Heart left ventricle (tissue), 16 donors: ENCODE data around the gene MRPL50. TPM values are rescaled to one million over a fixed set of nuclear protein-coding genes. Genes with fewer than 3 reads are reported as not detected.
"Not testable (repeated sequence)": the region's sequence is repeated elsewhere in the genome, so short reads cannot be mapped to it uniquely, and the experiment has no call there.

Experiments used
- ATAC-seq, 4 donors: fragments of 200-7000 bp; cut with Tn5 transposase; one replicate each; pipeline ENCODE4 v1.9.1; 2020 to 2022; ENCODE audit warnings: moderate library complexity in 4 of 4, mild to moderate bottlenecking in 3 of 4, moderate number of reproducible peaks in 1 of 4
- DNase-seq, 5 donors: peaks; one replicate each; pipeline ENCODE4 v3.0.0-alpha.2; 2020
- H3K27ac ChIP-seq, 12 donors: fragments of 200-600 bp; sonication (generic) in 4 of 12; one replicate each; pipeline versions ENCODE4 v1.5.0 to v1.8.0; 2016 to 2022; ENCODE audit warnings: mild to moderate bottlenecking in 2 of 12
- H3K27me3 ChIP-seq, 9 donors: fragments of 200-600 bp; sonication (generic) in 2 of 9; one replicate each; pipeline versions ENCODE4 v1.5.1 to v1.8.0; 2016 to 2022; ENCODE audit warnings: mild to moderate bottlenecking in 3 of 9
- H3K36me3 ChIP-seq, 9 donors: fragments of 200-600 bp; sonication (generic) in 2 of 9; one replicate each; pipeline versions ENCODE4 v1.5.0 to v1.8.0; 2018 to 2022; ENCODE audit warnings: mild to moderate bottlenecking in 2 of 9
- H3K4me1 ChIP-seq, 12 donors: fragments of 200-600 bp; sonication (generic) in 4 of 12; one replicate each; pipeline versions ENCODE4 v1.5.0 to v1.8.0; 2016 to 2022; ENCODE audit warnings: mild to moderate bottlenecking in 3 of 12
- H3K4me3 ChIP-seq, 12 donors: fragments of 200-600 bp; sonication (generic) in 4 of 12; one replicate each; pipeline versions ENCODE4 v1.5.0 to v1.8.0; 2017 to 2022; ENCODE audit warnings: mild to moderate bottlenecking in 9 of 12, moderate library complexity in 4 of 12
- H3K9me3 ChIP-seq, 12 donors: fragments of 200-600 bp; sonication (generic) in 4 of 12; one replicate each; pipeline versions ENCODE4 v1.5.0 to v1.8.0; 2016 to 2022; ENCODE audit warnings: mild to moderate bottlenecking in 1 of 12
- POLR2A ChIP-seq, 2 donors: fragments of 450-650 bp; IDR thresholded peaks; one replicate each; pipeline ENCODE4 v1.6.1; 2017; ENCODE audit warnings: antibody characterized with exemption in 2 of 2, mild to moderate bottlenecking in 2 of 2, moderate library complexity in 2 of 2
- WGBS, 4 donors: extraction: QIAGEN DNeasy Blood & Tissue Kit in 2 of 4; methylation state at CpG; one replicate each; pipeline versions ENCODE4 v1.1.5 to v1.1.7; 2013 to 2018; 5-methylcytosine and 5-hydroxymethylcytosine counted together
- intact Hi-C, 10 donors: fragments of 100-400 bp; cut with DNase I; formaldehyde crosslinking; loops; one replicate each; pipeline versions ENCODE4 v1.11.1 to v1.14.2; 2022
- polyA plus RNA-seq, 2 donors: library from polyadenylated mRNA; stranded (reverse); fragments of 200-250 nt; gene quantifications; one replicate each; pipeline ENCODE4 v1.2.3, GENCODE V29; 2013
- total RNA-seq, 9 donors: library from RNA; depleted of rRNA in 2 of 9; stranded (reverse); fragments of >200 nt in 2 of 9; fragmentation: NEBNext Ultra II Directional in 3 of 9; extraction: Animal tissue kit (Norgen Biotek cat#: 25700) in 3 of 9; gene quantifications; one replicate each; pipeline versions ENCODE4 v1.1.0 to v1.2.4, GENCODE V29; 2016 to 2023
- TF ChIP-seq, protein P1 (sequence below), 12 donors: fragments of 200-600 bp; sonication (generic) in 4 of 12; IDR thresholded peaks; one replicate each; pipeline versions ENCODE4 v1.5.0 to v1.8.0; 2018 to 2022; ENCODE audit warnings: antibody characterized with exemption in 12 of 12, mild to moderate bottlenecking in 5 of 12
- donor health status: ischemic (EF 13 %, LVEDD 7.1; RV severe dilation, severe dysfunction).
- donor health status: healthy with polysubstance abuse.
- donor health status: DM: no; HTN: yes; CAD: no.
- donor health status: DM: no; HTN: no; CAD: no.
- donor health status: ischemic (EF 25% LVEDD 6.9; RV normal size, moderate dysfunction).
- donor health status: ischemic (EF 25% LVEDD 5.7; RV mildly dilated, moderate dysfunction).
- donor health status: healthy.
- donor health status: DM: yes; HTN: yes; CAD: no.
- donor health status: ischemic (EF 35%, LVEDD 5.7; RV mildly dilated, moderate dysfunction).
- donor health status: nonischemic (EF 11% LVEDD 7.7; RV severe dilation, severe dysfunction).
- donor health status: DM: yes; HTN: yes; CAD: no.
- donor health status: PGD.
- donor health status: ischemic (EF 29% LVEDD 5.4; RV normal size, mild dysfunction).
- donor health status: nonischemic (EF 23%, LVEDD 6.1; RV moderate dilation, normal function).

MRPL50 gene
- total and polyA plus RNA-seq, 11 donors = 12.3 to 18.3 (median 15.4) TPM

DNA sequence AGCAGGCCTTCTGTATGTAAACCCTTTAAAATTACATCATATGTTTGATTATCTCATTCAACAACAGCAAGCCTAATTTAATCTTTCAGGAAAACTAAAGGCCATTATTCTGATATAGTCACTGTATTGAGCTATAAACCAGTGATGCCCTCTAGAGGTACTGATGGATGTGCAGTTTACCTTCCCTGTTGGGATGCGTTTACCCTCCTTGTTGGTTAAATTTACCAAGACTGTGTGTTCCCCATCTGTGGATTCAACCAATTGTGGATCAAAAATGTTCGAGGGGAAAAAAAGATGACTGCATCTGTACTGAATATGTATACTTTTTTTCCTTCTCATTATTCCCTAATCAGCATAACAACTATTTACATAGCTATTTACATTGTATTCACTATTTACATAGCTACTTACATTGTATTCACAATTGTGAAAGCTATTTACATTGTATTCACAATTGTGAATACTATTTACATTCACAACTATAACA lies 9.9 kb downstream of the MRPL50 start:
- Histone ChIP-seq H3K27ac (no peak overlapping the region), H3K36me3 (peaks cover 0 to 37% (median 19%) of the 10 kb centered on the region in 9 donors), H3K27me3 (no peaks in the 10 kb centered on the region), H3K4me1 (no peaks in the 10 kb centered on the region), H3K4me3 (no peak overlapping the region), H3K9me3 (peaks cover 0 to 35% (median 14%) of the 10 kb centered on the region in 12 donors)
- no peak for DNase-seq
- TF ChIP-seq POLR2A (IDR thresholded peaks at IDR 0.05) = no peak
- TF ChIP-seq, protein P1, sequence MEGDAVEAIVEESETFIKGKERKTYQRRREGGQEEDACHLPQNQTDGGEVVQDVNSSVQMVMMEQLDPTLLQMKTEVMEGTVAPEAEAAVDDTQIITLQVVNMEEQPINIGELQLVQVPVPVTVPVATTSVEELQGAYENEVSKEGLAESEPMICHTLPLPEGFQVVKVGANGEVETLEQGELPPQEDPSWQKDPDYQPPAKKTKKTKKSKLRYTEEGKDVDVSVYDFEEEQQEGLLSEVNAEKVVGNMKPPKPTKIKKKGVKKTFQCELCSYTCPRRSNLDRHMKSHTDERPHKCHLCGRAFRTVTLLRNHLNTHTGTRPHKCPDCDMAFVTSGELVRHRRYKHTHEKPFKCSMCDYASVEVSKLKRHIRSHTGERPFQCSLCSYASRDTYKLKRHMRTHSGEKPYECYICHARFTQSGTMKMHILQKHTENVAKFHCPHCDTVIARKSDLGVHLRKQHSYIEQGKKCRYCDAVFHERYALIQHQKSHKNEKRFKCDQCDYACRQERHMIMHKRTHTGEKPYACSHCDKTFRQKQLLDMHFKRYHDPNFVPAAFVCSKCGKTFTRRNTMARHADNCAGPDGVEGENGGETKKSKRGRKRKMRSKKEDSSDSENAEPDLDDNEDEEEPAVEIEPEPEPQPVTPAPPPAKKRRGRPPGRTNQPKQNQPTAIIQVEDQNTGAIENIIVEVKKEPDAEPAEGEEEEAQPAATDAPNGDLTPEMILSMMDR (IDR thresholded peaks at IDR 0.05) = no peak
- intact Hi-C loops = no loop called here
- ATAC-seq = no peak
- 85 to 91% (median 89%) methylated on average over 2 of the region's 2 CpGs for WGBS, 4 donors

DNA sequence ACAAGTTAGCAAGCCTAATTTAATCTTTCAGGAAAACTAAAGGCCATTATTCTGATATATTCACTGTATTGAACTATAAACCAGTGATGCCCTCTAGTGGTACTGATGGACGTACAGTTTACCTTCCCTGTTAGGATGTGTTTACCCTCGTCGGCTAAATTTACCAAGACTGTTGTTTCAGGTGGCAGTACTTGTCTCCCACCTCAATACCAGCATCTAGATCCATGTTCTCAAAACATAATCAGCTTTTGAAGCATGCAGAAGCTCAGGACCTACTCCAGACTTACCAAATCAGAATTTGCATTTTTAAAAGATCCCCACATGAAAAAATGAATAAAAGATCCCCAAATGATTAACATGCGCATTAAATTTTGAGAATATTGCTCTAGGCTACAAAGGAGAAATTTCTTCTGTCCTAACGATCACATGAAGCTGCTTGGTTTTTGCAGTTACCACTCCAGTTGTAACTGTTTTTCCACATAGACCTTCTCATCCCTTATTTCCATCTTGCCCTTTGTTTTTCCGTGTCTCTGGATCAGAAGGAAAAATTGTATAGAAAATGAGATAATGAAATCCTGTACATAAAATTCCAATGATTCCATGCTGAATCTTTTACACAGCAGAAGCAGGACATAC lies 10.4 kb downstream of the MRPL50 start:
- Histone ChIP-seq H3K27me3 (no peaks in the 10 kb centered on the region), H3K4me3 (no peak overlapping the region), H3K27ac (no peak overlapping the region), H3K36me3 (peaks cover 0 to 37% (median 19%) of the 10 kb centered on the region in 9 donors), H3K4me1 (no peaks in the 10 kb centered on the region), H3K9me3 (peaks cover 0 to 30% (median 11%) of the 10 kb centered on the region in 12 donors)
- peak in 2 of 4 donors; percentile 52 to 67 for ATAC-seq
- intact Hi-C loops = no loop called here
- DNase-seq = no peak
- no peak for TF ChIP-seq POLR2A (IDR thresholded peaks at IDR 0.05)
- TF ChIP-seq, protein P1 (IDR thresholded peaks at IDR 0.05) = peak; percentile 21 to 58 (median 45)
- 54 to 57% (median 55%) methylated on average over 6 of the region's 6 CpGs for WGBS, 4 donors

DNA sequence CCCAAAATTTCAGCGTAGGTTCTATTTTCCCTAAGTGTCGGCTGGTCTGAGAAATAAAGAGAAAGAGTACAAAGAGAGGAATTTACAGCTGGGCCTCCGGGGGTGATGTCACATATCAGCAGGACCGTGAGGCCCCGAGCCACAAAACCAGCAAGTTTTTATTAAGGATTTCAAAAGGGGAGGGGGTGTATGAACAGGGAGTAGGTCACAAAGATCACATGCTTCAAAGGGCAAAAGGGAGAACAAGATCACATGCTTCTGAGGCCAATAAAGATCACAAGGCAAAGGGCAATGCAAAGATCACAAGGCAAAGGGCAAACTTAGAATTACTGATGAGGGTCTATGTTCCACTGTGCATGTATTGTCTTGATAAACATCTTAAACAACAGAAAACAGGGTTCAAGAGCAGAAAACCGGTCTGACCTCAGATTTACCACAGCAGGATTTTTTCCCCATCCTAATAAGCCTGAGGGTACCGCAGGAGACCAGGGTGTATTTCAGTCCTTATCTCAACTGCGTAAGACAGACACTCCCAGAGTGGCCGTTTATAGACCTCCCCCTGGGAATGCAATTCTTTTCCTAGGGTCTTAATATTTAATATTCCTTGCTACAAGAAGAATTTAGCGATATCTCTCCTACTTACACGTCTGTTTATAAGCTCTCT lies 13.4 kb downstream of the MRPL50 start, which contains the start of gene BAAT:
Gene BAAT, minus strand, starts transcription at position 134 of the 664 bp plus-strand sequence. CDS start 13,602 bp downstream, outside the sequence.
- peaks cover 0 to 21% (median 10%) of the 10 kb centered on the region in 12 donors for H3K9me3 ChIP-seq
- H3K4me3 ChIP-seq, DNase-seq, H3K27me3 ChIP-seq, intact Hi-C loops, H3K4me1 ChIP-seq, ATAC-seq, H3K27ac ChIP-seq: not testable (repeated sequence)
- peaks cover 0 to 27% (median 12%) of the 10 kb centered on the region in 9 donors for H3K36me3 ChIP-seq
- WGBS, 4 donors = 87 to 97% (median 94%) methylated on average over 11 of the region's 11 CpGs

GRCh38 chr9:101383361-101383760 lies 15.1 kb downstream of the MRPL50 start:
- Histone ChIP-seq H3K9me3 (peaks cover 0 to 21% (median 10%) of the 10 kb centered on the region in 12 donors), H3K4me3 (no peak overlapping the region), H3K27me3 (no peaks in the 10 kb centered on the region), H3K4me1 (no peaks in the 10 kb centered on the region), H3K36me3 (peaks cover 0 to 10% (median 0%) of the 10 kb centered on the region in 9 donors), H3K27ac (no peak overlapping the region)
- no peak for DNase-seq
- TF ChIP-seq, protein P1 (IDR thresholded peaks at IDR 0.05) = no peak
- TF ChIP-seq POLR2A (IDR thresholded peaks at IDR 0.05) = no peak
- no peak for ATAC-seq
- intact Hi-C loops = no loop called here
- 85 to 93% (median 90%) methylated on average over 2 of the region's 2 CpGs for WGBS, 4 donors
